Right ventricle myocardium superior (tissue), 1 donor: ENCODE results near the gene PET100. TPM values are rescaled to one million over a fixed set of nuclear protein-coding genes. Genes with fewer than 3 reads are reported as not detected.
A peak's percentile ranks its signal among the peaks of the same experiment; 100 is the strongest.

Source experiments
- ATAC-seq: fragments of 200-7000 bp; cut with Tn5 transposase; one replicate; pipeline ENCODE4 v1.9.1; 2020; ENCODE audit warnings: mild to moderate bottlenecking; ENCODE audit not compliant: poor library complexity
- DNase-seq: peaks from one replicate; pipeline ENCODE4 v3.0.0-alpha.2; 2020
- intact Hi-C: fragments of 100-400 bp; cut with DNase I; formaldehyde crosslinking; loops from one replicate; pipeline ENCODE4 v1.11.2; 2022
- long read RNA-seq: library from polyadenylated mRNA; unstranded; transcript quantifications from one replicate; pipeline ENCODE4 v2.0.0, GENCODE V29; 2021
- total RNA-seq: library from RNA; stranded (reverse); fragmentation: NEBNext Ultra II Directional; extraction: Animal tissue kit (Norgen Biotek cat#: 25700); gene quantifications from one replicate; pipeline ENCODE4 v1.2.1, GENCODE V29; 2021
- donor health status: DM: no; HTN: yes; CAD: no; lungs with severe emphysema.

Gene PET100
- 208 TPM for total RNA-seq
- long read RNA-seq, transcript PET100-202 (4 exons, 719 nt), result major isoform, 52 of 63 reads
- long read RNA-seq, partial matches to known transcripts, result 1 of 63 reads
- long read RNA-seq, other reads (novel, unspliced or antisense), result 6 of 63 reads

DNA sequence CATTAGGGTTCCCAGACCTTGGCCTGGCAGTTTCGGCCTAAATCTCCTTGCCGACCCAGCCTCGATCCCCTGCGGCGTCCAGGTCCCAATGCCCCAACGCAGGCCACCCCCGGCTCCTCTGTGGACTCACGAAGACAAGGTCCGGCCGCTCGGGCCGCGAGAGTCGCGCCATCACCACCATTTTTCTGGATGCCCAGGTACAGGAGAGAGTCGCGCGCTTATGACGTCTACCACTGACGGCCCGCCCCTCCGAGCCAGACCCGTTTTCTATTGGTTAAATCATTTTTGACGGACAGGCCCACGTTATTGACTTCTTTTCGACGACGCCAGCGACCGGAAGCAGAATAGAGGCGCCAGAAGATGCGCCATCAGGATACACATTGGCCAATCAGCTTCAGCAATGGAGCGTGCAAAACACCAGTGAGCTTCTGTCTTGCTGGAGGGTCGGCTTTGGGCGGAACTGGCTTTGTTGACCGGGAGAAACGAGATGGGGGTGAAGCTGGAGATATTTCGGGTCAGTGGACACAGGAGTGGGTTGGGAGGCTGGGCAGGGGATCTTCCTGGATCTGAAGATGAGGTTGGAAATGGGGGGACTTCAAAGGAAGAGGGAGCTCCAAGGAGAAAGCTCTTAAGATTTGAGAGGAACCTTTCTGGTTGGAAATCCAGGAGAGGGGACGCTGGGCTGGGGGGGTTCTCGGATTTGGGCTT is at the start of gene PET100, which contains the start of gene XAB2:
TSS of gene PET100 (plus strand) at position 447 of the 708 bp plus-strand sequence. CDS start at position 488, 41 bp downstream.
TSS of gene XAB2 (minus strand) at position 199 of the 708 bp plus-strand sequence. CDS start at position 181, 18 bp downstream.
- intact Hi-C loops, result no loop called here
- ATAC-seq (peak; percentile 97), DNase-seq (peak; percentile 96)

- DNase-seq, result no peak
- ATAC-seq, result no peak
- intact Hi-C loops, result no loop called here
These were observed 47.1 kb upstream of the PET100 start for GRCh38 chr19:7582446-7582845.

GRCh38 chr19:7589822-7590221 is 39.8 kb upstream of the PET100 start:
- ATAC-seq (no peak), DNase-seq (no peak)
- intact Hi-C loops, result no loop called here

DNA sequence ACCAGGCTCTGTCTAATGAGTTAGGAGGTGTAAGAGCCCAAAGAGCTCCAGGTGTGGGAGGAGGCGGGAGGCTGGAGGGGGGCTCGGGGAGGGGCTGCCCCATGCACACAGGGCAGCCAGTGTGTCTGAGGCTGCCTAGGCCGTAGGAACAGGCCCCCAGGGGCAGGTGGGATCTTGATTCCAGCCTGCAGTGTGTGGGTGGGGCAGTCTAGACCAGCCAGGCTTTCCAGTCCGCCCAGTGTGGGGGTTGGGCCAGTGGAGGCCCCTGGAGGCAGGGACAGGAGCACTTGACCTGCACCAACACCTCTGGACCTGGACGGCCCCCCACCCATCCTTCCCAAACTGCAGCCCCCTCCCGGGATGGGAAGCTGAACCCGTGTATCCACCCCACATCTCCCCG is 39.3 kb upstream of the PET100 start:
- intact Hi-C loops, result no loop called here
- no peak for DNase-seq
- no peak for ATAC-seq

GRCh38 chr19:7595466-7596133 is 34.0 kb upstream of the PET100 start, which contains the start of gene CAMSAP3:
CAMSAP3 (plus strand) TSS chr19:7595863; CDS start chr19:7596003, 140 bp downstream.
- intact Hi-C loops, result no loop called here
- DNase-seq (no peak), ATAC-seq (peak; percentile 75)

DNA sequence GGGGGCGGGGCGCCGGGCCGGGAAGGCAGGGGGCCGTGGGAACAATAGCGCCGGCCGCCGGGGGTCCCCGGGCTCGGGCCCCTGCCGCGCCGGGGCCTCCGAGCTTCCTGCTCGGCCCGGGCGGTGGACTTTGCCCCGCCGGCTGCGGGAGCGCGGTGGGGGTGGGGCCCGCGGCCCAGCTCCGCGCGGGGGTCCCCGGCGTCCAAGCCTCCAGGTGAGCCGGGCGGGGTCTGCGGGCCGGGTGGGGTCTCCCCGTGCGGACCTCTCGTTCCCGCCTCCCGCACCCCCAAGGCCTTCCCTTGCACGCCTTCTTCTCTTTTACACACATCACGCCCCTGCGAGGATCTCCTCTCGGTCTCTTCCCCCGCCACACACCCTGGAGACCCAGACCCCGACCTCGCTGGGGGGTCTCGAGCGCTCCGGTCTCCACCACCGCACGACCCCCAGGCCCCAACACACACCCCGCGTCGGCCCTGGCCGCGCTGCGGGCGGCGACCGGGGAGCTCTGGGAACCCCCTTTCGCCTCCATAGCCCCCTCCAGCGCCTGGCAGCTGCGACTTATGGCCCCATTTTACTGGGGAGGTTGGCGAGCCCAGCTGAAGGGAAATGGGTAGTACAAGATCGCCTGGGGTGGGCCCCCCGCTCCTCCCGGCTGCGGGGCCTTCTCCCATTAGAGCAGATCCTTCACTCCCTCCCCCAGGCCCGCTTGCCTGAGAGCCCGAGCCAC is 33.2 kb upstream of the PET100 start:
- no peak for DNase-seq
- intact Hi-C loops, result no loop called here
- no peak for ATAC-seq

DNA sequence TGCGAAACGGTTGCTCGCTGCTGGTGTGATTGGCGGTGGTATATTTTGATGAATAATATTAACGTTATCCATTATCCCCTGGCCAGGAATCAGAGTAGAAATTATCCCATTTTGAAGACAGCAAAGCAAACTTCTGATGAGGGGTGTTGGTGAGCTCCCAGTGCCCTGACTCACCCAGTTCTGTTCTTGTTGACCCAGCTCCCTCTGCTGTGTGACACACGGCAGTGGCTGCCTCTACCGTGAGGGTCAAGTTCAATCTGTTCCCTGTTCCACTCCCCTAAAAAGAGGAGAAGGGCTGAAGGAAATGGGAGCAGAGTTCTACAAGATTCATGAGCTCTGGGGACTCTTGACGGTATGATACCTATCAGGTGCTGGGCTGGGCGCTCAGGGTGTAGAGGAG is 31.9 kb upstream of the PET100 start:
- ATAC-seq, result no peak
- intact Hi-C loops, result no loop called here

GRCh38 chr19:7598180-7598579 is 31.4 kb upstream of the PET100 start:
- ATAC-seq (no peak), DNase-seq (no peak)
- intact Hi-C loops, result no loop called here

More for the DNA sequence above, 31.9 kb upstream of the PET100 start:
- no peak for DNase-seq

DNA sequence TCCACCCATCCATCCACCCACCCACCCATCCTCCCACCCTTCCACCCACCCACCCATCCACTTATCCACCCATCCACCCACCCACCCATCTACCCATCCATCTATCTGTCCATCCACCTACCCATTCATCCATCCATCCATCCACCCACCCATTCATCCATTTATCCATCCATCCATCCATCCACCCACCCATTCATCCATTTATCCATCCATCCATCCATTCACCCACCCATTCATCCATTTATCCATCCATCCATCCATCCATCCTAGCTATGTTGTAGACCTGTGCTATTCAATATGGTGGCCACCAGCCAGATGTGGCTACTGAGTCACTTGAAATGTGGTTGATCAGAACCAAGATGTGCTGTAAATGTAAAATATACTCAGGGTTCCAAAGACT is 28.9 kb upstream of the PET100 start:
- intact Hi-C loops, result no loop called here
- DNase-seq, result no peak
- ATAC-seq, result no peak

- ATAC-seq (no peak), DNase-seq (no peak)
- intact Hi-C loops, result no loop called here
These were observed 27.2 kb upstream of the PET100 start for GRCh38 chr19:7602240-7602934.

GRCh38 chr19:7602935-7603497 is 26.6 kb upstream of the PET100 start:
- intact Hi-C loops, result no loop called here
- DNase-seq, result no peak

DNA sequence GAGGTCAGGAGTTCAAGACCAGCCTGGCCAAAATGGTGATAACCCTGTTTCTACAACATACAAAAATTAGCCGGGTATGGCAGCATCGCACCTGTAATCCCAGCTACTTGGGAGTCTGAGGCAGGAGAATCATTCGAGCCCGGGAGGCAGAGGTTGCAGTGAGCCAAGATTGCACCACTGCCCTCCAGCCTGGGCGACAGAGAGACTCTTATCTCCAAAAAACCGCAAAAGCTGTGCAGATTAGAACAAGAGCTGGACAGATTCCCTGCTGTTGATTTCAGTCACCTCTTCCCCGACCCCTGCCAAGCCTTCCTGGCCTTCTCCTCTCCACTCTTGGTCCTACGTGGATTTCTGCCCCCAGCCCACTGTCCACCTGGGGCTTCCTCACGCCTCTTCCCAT is 25.7 kb upstream of the PET100 start:
- intact Hi-C loops, result no loop called here
- DNase-seq (no peak), ATAC-seq (no peak)

More at GRCh38 chr19:7602935-7603497, 26.6 kb upstream of the PET100 start:
- ATAC-seq, result no peak

DNA sequence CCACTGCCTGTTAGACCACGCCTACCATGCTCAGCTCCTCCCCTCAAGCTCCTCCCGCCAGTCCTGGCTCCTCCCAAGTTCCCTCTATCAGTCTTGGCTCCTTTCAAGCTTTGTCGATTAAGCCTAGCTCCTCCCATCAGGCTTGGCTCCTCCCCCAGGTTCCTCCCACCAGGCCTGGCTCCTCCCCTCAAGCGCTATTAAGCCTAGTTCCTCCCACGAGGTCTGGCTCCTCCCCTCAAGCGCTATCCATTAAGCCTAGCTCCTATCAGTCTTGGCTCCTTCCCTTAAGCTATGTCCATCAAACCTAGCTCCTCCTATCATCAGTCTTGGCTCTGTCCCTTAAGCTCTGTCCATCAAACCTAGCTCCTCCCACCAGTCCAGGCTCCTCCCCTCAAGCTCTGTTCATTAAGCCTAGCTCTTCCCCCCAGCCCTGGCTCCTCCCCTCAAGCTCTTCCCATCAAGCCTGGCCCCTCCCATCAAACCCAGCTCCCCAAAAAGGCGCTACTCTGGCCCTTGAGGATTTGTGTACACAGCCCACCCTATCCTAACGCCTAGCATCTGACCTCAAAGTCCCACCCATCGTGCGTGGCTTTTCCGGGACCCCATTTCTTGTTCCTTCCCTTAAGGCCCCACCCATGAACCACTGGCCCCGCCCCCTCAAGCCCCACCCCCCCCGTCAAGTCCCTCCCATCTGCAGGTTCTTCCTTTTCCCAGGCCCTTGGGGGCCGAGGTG is 23.9 kb upstream of the PET100 start:
- intact Hi-C loops, result no loop called here
- DNase-seq (no peak), ATAC-seq (no peak)

- ATAC-seq (no peak), DNase-seq (no peak)
- intact Hi-C loops, result no loop called here
These were observed 23.3 kb upstream of the PET100 start for GRCh38 chr19:7606289-7606688.

GRCh38 chr19:7607212-7607873 is 22.2 kb upstream of the PET100 start:
- ATAC-seq (no peak), DNase-seq (no peak)
- intact Hi-C loops, result no loop called here

GRCh38 chr19:7607874-7608560 is 21.6 kb upstream of the PET100 start:
- intact Hi-C loops, result no loop called here
- DNase-seq (no peak), ATAC-seq (no peak)
